MM.1S (cell line): ENCODE results near the gene CACNB4.

Experiments used
- DNase-seq: peaks from one replicate; pipeline ENCODE4 v3.0.0-alpha.2; 2015
- H2AFZ ChIP-seq: fragments of 300-600 bp; sonication (generic); 2 replicates; pipeline ENCODE4 v1.6.0; 2016; ENCODE audit warnings: antibody characterized with exemption, low read length
- H3F3A ChIP-seq: fragments of 300-600 bp; sonication (generic); 2 replicates; pipeline ENCODE4 v1.6.1; 2016; ENCODE audit warnings: mild to moderate bottlenecking, antibody characterized with exemption, low read length, moderate library complexity, mixed read lengths; ENCODE audit not compliant: insufficient read depth
- H3K27ac ChIP-seq: fragments of 300-600 bp; sonication (generic); 2 replicates; pipeline ENCODE4 v1.5.1; 2016; ENCODE audit warnings: mild to moderate bottlenecking, low read length
- H3K27me3 ChIP-seq: fragments of 300-600 bp; sonication (generic); replicated peaks from 2 replicates; pipeline ENCODE4 v1.6.0; 2016; ENCODE audit warnings: low read length; ENCODE audit not compliant: insufficient read depth
- H3K36me3 ChIP-seq: fragments of 300-600 bp; sonication (generic); replicated peaks from 2 replicates; pipeline ENCODE4 v1.6.1; 2016; ENCODE audit warnings: mild to moderate bottlenecking, low read length, mixed read lengths; ENCODE audit not compliant: insufficient read depth
- H3K4me1 ChIP-seq: fragments of 300-600 bp; sonication (generic); 2 replicates; pipeline ENCODE4 v1.6.1; 2016; ENCODE audit warnings: low read length, mixed read lengths
- H3K4me2 ChIP-seq: fragments of 300-600 bp; sonication (generic); 2 replicates; pipeline ENCODE4 v1.6.0; 2016; ENCODE audit warnings: low read depth, low read length
- H3K4me3 ChIP-seq: fragments of 300-600 bp; sonication (generic); 2 replicates; pipeline ENCODE4 v1.5.1; 2016; ENCODE audit warnings: low read length, mixed read lengths
- H3K79me2 ChIP-seq: fragments of 300-600 bp; sonication (generic); 2 replicates; pipeline ENCODE4 v1.6.1; 2016; ENCODE audit warnings: mixed run types, low read length, mixed read lengths
- H3K9ac ChIP-seq: fragments of 300-600 bp; sonication (generic); 2 replicates; pipeline ENCODE4 v1.6.1; 2016; ENCODE audit warnings: low read length, mixed read lengths
- H3K9me2 ChIP-seq: fragments of 300-600 bp; sonication (generic); replicated peaks from 2 replicates; pipeline ENCODE4 v1.6.1; 2016; ENCODE audit warnings: mild to moderate bottlenecking, low read length, mixed read lengths; ENCODE audit not compliant: insufficient read depth
- H3K9me3 ChIP-seq: fragments of 300-600 bp; sonication (generic); replicated peaks from 2 replicates; pipeline ENCODE4 v1.6.1; 2016; ENCODE audit warnings: mild to moderate bottlenecking, low read length, mixed read lengths; ENCODE audit not compliant: insufficient read depth
- H4K20me1 ChIP-seq: fragments of 300-600 bp; sonication (generic); 2 replicates; pipeline ENCODE4 v1.6.1; 2016; ENCODE audit warnings: mild to moderate bottlenecking, low read length, moderate library complexity, mixed read lengths; ENCODE audit not compliant: insufficient read depth
- EZH2 ChIP-seq: fragments of 300-600 bp; sonication (generic); optimal IDR thresholded peaks from 2 replicates; pipeline ENCODE3; 2017; ENCODE audit warnings: low read depth, mild to moderate bottlenecking, antibody characterized with exemption, low read length, mixed read lengths
- EZH2phosphoT487 ChIP-seq: fragments of 300-600 bp; sonication (generic); IDR thresholded peaks from 2 replicates; pipeline ENCODE4 v1.6.1; 2018; ENCODE audit warnings: antibody characterized with exemption, low read length
- TF ChIP-seq, protein P1 (sequence below): fragments of 300-600 bp; sonication (generic); IDR thresholded peaks from 2 replicates; pipeline ENCODE4 v1.5.1; 2016; ENCODE audit warnings: antibody characterized with exemption, low read length, mixed read lengths

The CACNB4 gene

DNA sequence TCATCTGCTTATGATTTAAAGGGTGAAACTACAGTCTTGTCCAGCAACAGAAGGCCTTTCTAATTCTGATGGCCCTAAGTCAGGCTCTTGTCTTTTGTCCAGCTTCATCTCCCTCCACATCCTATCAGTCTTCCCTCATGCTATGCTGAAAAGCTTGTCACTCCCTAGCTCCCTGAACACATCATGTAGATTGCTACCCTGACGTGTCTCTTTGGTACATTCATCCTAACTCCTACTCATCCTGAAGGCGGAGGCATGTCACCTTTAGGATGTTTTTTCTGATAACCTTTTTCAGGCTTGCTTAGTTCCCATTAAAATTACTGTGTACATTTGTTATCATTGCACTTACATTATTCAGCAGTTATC lies 192.2 kb downstream of the CACNB4 start:
- H3K27me3 ChIP-seq: no peaks in the 10 kb centered on the region
- H3K9me2 ChIP-seq: no peaks in the 10 kb centered on the region
- no peaks in the 10 kb centered on the region for H3K9me3 ChIP-seq
- H3K79me2 ChIP-seq: no peaks in the 10 kb centered on the region
- H2AFZ ChIP-seq: peak overlapping the region; percentile 50
- H3K4me2 ChIP-seq: peak overlapping the region; percentile 33; the same call in 1 of the 2 replicates
- H3K4me3 ChIP-seq: no peak overlapping the region
- TF ChIP-seq, protein P1, sequence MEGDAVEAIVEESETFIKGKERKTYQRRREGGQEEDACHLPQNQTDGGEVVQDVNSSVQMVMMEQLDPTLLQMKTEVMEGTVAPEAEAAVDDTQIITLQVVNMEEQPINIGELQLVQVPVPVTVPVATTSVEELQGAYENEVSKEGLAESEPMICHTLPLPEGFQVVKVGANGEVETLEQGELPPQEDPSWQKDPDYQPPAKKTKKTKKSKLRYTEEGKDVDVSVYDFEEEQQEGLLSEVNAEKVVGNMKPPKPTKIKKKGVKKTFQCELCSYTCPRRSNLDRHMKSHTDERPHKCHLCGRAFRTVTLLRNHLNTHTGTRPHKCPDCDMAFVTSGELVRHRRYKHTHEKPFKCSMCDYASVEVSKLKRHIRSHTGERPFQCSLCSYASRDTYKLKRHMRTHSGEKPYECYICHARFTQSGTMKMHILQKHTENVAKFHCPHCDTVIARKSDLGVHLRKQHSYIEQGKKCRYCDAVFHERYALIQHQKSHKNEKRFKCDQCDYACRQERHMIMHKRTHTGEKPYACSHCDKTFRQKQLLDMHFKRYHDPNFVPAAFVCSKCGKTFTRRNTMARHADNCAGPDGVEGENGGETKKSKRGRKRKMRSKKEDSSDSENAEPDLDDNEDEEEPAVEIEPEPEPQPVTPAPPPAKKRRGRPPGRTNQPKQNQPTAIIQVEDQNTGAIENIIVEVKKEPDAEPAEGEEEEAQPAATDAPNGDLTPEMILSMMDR: no peak
- no peak for TF ChIP-seq EZH2phosphoT487
- peaks cover 19% of the 10 kb centered on the region for H3K4me1 ChIP-seq
- DNase-seq: no peak
- no peaks in the 10 kb centered on the region for H3K36me3 ChIP-seq
- H3K9ac ChIP-seq: no peak overlapping the region
- H3F3A ChIP-seq: peaks cover 5% of the 10 kb centered on the region; the same call in 1 of the 2 replicates
- peak overlapping the region; percentile 36; the same call in 1 of the 2 replicates for H3K27ac ChIP-seq
- no peaks in the 10 kb centered on the region for H4K20me1 ChIP-seq

DNA sequence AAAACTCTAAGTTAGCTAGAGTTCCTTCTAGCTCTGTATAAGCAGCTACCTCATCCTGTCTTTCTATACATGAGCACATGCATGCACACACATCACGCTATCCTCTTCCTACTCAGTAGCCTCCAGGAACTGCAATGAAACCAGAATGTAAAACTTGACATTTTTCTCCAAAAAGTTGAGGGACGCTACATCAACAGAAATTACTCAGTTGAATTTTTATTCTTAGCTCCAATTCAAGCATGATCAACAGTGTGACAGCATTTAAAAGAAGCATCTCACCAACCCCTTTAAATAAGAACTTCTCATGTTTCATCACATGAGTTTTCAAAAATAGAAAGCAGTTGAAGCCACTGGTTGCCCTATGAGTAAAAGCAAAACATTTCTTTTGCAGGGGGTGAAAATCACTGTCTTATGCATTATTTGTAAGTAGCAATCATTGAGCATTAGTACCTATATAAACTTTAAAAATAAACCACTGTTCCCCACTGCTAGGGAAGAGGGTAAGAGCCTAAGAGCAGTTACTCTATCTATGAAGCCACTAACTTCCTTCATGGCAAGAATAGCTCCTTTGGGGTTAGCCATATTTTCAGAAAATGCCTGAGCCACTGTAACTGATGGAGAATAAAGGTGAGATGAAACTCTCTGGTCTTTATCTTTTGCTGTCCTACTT lies 192.7 kb downstream of the CACNB4 start:
- Histone ChIP-seq H4K20me1 (no peaks in the 10 kb centered on the region), H3K9me2 (no peaks in the 10 kb centered on the region), H3K27me3 (no peaks in the 10 kb centered on the region), H3K27ac (peak overlapping the region; percentile 36; the same call in 1 of the 2 replicates), H3K9me3 (no peaks in the 10 kb centered on the region), H3K4me1 (peaks cover 19% of the 10 kb centered on the region), H3K36me3 (no peaks in the 10 kb centered on the region), H3F3A (peaks cover 5% of the 10 kb centered on the region; the same call in 1 of the 2 replicates), H3K79me2 (no peaks in the 10 kb centered on the region), H2AFZ (peak overlapping the region; percentile 50), H3K4me2 (peak overlapping the region; percentile 33; the same call in 1 of the 2 replicates), H3K9ac (no peak overlapping the region), H3K4me3 (no peak overlapping the region)
- TF ChIP-seq EZH2phosphoT487: no peak
- TF ChIP-seq, protein P1: no peak
- no peak for TF ChIP-seq EZH2
- no peak for DNase-seq

DNA sequence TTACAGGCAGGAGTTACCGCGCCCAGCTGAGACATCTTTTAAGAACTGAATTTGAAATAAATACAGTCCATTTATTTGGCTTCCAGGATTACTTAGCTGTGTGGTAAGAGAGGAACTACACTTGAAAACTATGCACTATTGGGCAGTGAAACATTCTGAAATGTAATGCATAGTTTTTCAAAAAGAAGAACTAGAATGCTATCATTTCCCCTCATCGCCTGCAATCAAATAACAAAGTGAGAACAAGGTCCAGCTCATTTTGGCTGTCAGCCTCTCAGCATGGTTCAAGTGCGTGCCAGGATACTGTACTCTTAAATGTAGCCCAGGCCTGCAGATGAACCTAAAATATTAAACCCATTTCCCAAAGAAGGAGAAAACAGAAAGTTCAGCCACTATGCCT lies 194.0 kb downstream of the CACNB4 start:
- H3K79me2 ChIP-seq: no peaks in the 10 kb centered on the region
- no peak overlapping the region for H3K27ac ChIP-seq
- no peak overlapping the region for H3K9ac ChIP-seq
- no peak overlapping the region for H3K4me3 ChIP-seq
- peaks cover 19% of the 10 kb centered on the region for H3K4me1 ChIP-seq
- H3K27me3 ChIP-seq: no peaks in the 10 kb centered on the region
- no peaks in the 10 kb centered on the region for H3K9me2 ChIP-seq
- H2AFZ ChIP-seq: no peak overlapping the region
- H3K36me3 ChIP-seq: no peaks in the 10 kb centered on the region
- TF ChIP-seq EZH2 (no peak), EZH2phosphoT487 (no peak)
- TF ChIP-seq, protein P1: no peak
- H3K9me3 ChIP-seq: no peaks in the 10 kb centered on the region
- no peak overlapping the region for H3K4me2 ChIP-seq
- no peaks in the 10 kb centered on the region for H4K20me1 ChIP-seq
- DNase-seq: no peak
- H3F3A ChIP-seq: peaks cover 5% of the 10 kb centered on the region; the same call in 1 of the 2 replicates
